K562 (cell line): ENCODE measurements around the gene KNDC1. TPM values are rescaled to one million over a fixed set of nuclear protein-coding genes. Genes with fewer than 3 reads are reported as not detected.
A peak's percentile ranks its signal among the peaks of the same experiment; 100 is the strongest.

ENCODE experiments used
- ATAC-seq: fragments of 200-7000 bp; cut with Tn5 transposase; 3 replicates; pipeline ENCODE4 v1.9.1; 2020; ENCODE audit warnings: moderate library complexity
- BruUV-seq: library from RNA; stranded (reverse); fragments of 400-500 nt; replicated peaks from 2 replicates; lab custom pipeline; 2021; lab: Mats Ljungman, UMichigan
- CTCF ChIA-PET: fragments of 300-600 bp; formaldehyde crosslinking; extraction: SDS; loops from one replicate; lab custom pipeline; 2021; ENCODE audit warnings: low intra/inter-chr PET ratio; lab: Yijun Ruan, JAX
- POLR2A ChIA-PET: fragments of 300-600, 350-650 bp; sonication (Branson Sonifier 250); formaldehyde crosslinking; extraction: SDS; loops from one replicate; lab custom pipeline; 2021; ENCODE audit warnings: antibody characterized with exemption, inconsistent platforms; lab: Yijun Ruan, JAX
- DNase-seq, 4 experiments: peaks; one replicate each; pipeline versions ENCODE4 v3.0.0 to v3.0.0-alpha.2; 2011 to 2018; ENCODE audit warnings: low spot score in 3 of 4, mixed read lengths in 3 of 4; ENCODE audit errors: extremely low read depth in 1 of 4
- FAIRE-seq: peaks from 2 replicates; lab custom pipeline; 2011; peaks lifted over from hg19 to GRCh38; lab: Jason Lieb, UNC
- H2AFZ ChIP-seq: 2 replicates; pipeline ENCODE4 v1.6.0; 2011; ENCODE audit warnings: low read depth, low read length, control low read depth, inconsistent platforms
- H3K27ac ChIP-seq: fragments of 200-600 bp; 3 replicates; pipeline ENCODE4 v1.8.0; 2011; ENCODE audit warnings: low read depth, mild to moderate bottlenecking, control low read depth, inconsistent platforms, low read length, moderate library complexity, mixed read lengths; ENCODE audit errors: extremely low read depth
- H3K27me3 ChIP-seq, 2 experiments: fragments of 300-600 bp in 1 of 2; 2 replicates in 1 of 2; 3 replicates in 1 of 2; pipeline versions ENCODE4 v1.6.0 to v1.8.0; 2011; ENCODE audit warnings: inconsistent platforms in 2 of 2, low read length in 2 of 2, mild to moderate bottlenecking in 1 of 2, mixed read lengths in 1 of 2, moderate library complexity in 1 of 2; ENCODE audit not compliant: control insufficient read depth in 2 of 2, insufficient read depth in 2 of 2
- H3K36me3 ChIP-seq: fragments of 300-600 bp; 3 replicates; pipeline ENCODE4 v1.8.0; 2011; ENCODE audit warnings: mild to moderate bottlenecking, low read length, inconsistent platforms; ENCODE audit not compliant: control insufficient read depth, insufficient read depth
- H3K4me1 ChIP-seq, 2 experiments: fragments of 200-600 bp in 1 of 2; replicated peaks in 1 of 2; 2 replicates in 1 of 2; 3 replicates in 1 of 2; pipeline versions ENCODE4 v1.5.1 to v1.8.0; 2011; ENCODE audit warnings: inconsistent platforms in 2 of 2, low read length in 2 of 2, mild to moderate bottlenecking in 1 of 2, mixed read lengths in 1 of 2, moderate library complexity in 1 of 2; ENCODE audit not compliant: control insufficient read depth in 2 of 2, insufficient read depth in 2 of 2
- H3K4me2 ChIP-seq: 2 replicates; pipeline ENCODE4 v1.6.1; 2011; ENCODE audit warnings: low read length, control low read depth, inconsistent platforms, mixed read lengths; ENCODE audit not compliant: insufficient read depth
- H3K4me3 ChIP-seq: fragments of 200-600 bp; sonication (generic), shearing (Covaris generic); 2 replicates; pipeline ENCODE4 v1.5.1; 2016; ENCODE audit warnings: control low read depth, inconsistent platforms
- H3K79me2 ChIP-seq: fragments of 200-600 bp; 3 replicates; pipeline ENCODE4 v1.8.0; 2011; ENCODE audit warnings: low read length, inconsistent platforms; ENCODE audit not compliant: control insufficient read depth, insufficient read depth
- H3K9ac ChIP-seq, 2 experiments: 2 replicates each; pipeline versions ENCODE4 v1.6.0 to v1.6.1; 2011; ENCODE audit warnings: low read depth in 2 of 2, low read length in 2 of 2, control low read depth in 1 of 2, inconsistent platforms in 1 of 2, mild to moderate bottlenecking in 1 of 2, mixed read lengths in 1 of 2; ENCODE audit not compliant: insufficient read depth in 1 of 2
- H3K9me1 ChIP-seq: one replicate; pipeline ENCODE4 v1.6.0; 2011; ENCODE audit warnings: inconsistent platforms, mild to moderate bottlenecking, low read length, moderate library complexity; ENCODE audit not compliant: control insufficient read depth, insufficient read depth
- H3K9me3 ChIP-seq: replicated peaks from 2 replicates; pipeline ENCODE4 v1.5.1; 2011; ENCODE audit warnings: low read depth, low read length, inconsistent platforms; ENCODE audit not compliant: control insufficient read depth, insufficient read depth
- H4K20me1 ChIP-seq: replicated peaks from 2 replicates; pipeline ENCODE4 v1.6.1; 2011; ENCODE audit warnings: low read length, inconsistent platforms, mixed read lengths; ENCODE audit not compliant: control insufficient read depth, insufficient read depth
- BHLHE40 ChIP-seq: IDR thresholded peaks from 2 replicates; pipeline ENCODE4 v1.6.1; 2011; ENCODE audit warnings: low read length, improper control_type of control experiment
- CXXC5 ChIP-seq: fragments of 250-450 bp; sonication (Bioruptor Pico); IDR thresholded peaks from 2 replicates; pipeline ENCODE4 v1.8.0; 2022; ENCODE audit warnings: inconsistent platforms, mild to moderate bottlenecking, moderate library complexity
- KDM1A ChIP-seq, 2 experiments: fragments of 450-650 bp; IDR thresholded peaks; 2 replicates each; pipeline ENCODE4 v1.6.1; 2016; ENCODE audit warnings: mild to moderate bottlenecking in 2 of 2
- SMARCB1 ChIP-seq: IDR thresholded peaks from 2 replicates; pipeline ENCODE4 v1.6.1; 2011; ENCODE audit warnings: improper control_type of control experiment, low read depth; ENCODE audit not compliant: insufficient read length
- WGBS: fragments of 100-300 bp; shearing (Covaris generic); methylation state at CpG from one replicate; pipeline ENCODE4 v1.1.6; 2016; ENCODE audit warnings: low coverage, mixed read lengths; ENCODE audit not compliant: insufficient coverage; ENCODE audit errors: missing lambda C conversion rate; 5-methylcytosine and 5-hydroxymethylcytosine counted together
- in situ Hi-C: fragments of 300-500 bp; cut with MboI; formaldehyde crosslinking; loops from 4 replicates; pipeline ENCODE4 v1.15.0; 2018; ENCODE audit warnings: inconsistent platforms, mixed read lengths
- intact Hi-C: fragments of 100-400 bp; cut with micrococcal nuclease; formaldehyde crosslinking; loops from 2 replicates; pipeline ENCODE4 v1.14.2; 2022
- polyA plus RNA-seq, 8 experiments: library from polyadenylated mRNA; depleted of rRNA in 4 of 8; stranded (reverse) in 5 of 8; unstranded in 3 of 8; fragments of >200 nt; fragmentation: Nextera tagmentation in 2 of 8; fragmentation: Illumina TruSeq in 1 of 8; extraction: Ambion mirVana in 2 of 8; extraction: Trizol in 1 of 8; gene quantifications; 2 replicates each; pipeline versions ENCODE4 v1.2.1 to v1.2.3, GENCODE V29; 2011 to 2014; ENCODE audit warnings: inconsistent platforms in 1 of 8, missing spikeins in 1 of 8
- total RNA-seq, 7 experiments: library from RNA; depleted of rRNA in 6 of 7; stranded (reverse); fragments of >200 nt in 6 of 7; fragmentation: Illumina TruSeq in 2 of 7; extraction: Trizol in 2 of 7; gene quantifications; 2 replicates each; pipeline versions ENCODE4 v1.2.1 to v1.2.3, GENCODE V29; 2011 to 2021; ENCODE audit warnings: low replicate concordance in 1 of 7

Gene KNDC1
- total and polyA plus RNA-seq, 9 of the 15 experiments (the other 6 are each of a cell fraction or from before 2014, with no cell fraction given), result 0.07 to 0.26 (median 0.11) TPM; not detected in 6

DNA sequence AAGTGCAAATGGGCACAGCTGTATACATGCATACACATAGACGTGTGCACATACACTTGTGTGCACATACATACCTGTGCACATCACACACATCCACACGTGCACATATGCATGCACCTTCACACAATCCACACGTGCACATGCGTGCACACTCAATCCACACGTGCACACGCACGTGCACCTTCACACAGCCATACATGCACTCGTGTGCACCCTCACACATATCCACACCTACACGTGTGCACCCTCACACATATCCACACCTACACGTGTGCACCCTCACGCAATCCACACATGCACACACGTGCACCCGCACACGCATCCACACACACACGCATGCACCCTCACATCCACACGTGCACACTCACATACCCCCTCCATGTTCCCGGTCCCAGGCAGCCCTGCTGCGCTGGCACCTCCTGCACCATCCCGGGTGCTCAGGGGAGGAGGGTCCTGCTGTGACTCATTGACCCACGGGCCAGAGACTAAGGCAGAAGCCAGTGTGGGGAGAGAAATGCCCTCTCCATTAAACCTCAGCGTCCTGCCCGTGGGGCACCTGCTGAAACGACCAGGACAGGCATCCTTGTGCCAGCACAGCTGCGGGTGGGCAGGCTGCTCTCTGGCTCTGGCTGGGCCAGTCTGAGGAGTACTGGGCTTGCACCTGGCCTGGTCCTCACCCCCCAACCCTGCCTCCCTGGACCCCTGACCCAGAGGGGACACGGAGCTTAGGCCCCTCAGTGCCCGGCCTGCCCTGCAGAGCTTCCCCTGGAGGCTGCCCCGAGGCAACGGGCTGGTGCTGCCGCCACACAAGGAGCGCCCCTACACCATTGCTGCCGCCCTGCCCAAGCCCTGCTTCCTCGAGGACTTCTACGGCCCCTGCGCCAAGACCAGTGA is 52.2 kb downstream of the KNDC1 start:
- H4K20me1 ChIP-seq, result no peaks in the 10 kb centered on the region
- peaks cover 0 to 52% of the 10 kb centered on the region in 2 experiments; a peak in 1 of 5 replicates for H3K4me1 ChIP-seq
- DNase-seq, result no peak
- POLR2A ChIA-PET, result no interaction called here
- WGBS, result 6% methylated on average over 25 of the region's 34 CpGs
- no peak overlapping the region for H3K9ac ChIP-seq
- peaks cover 5 to 40% of the 10 kb centered on the region in 2 experiments; a peak in 4 of 5 replicates for H3K27me3 ChIP-seq
- H3K9me3 ChIP-seq, result no peaks in the 10 kb centered on the region; the same call in 1 of the 2 replicates
- BruUV-seq, result no TSS peak
- no peak for FAIRE-seq
- H3K4me3 ChIP-seq, result no peak overlapping the region
- H3K4me2 ChIP-seq, result no peak overlapping the region
- H3K36me3 ChIP-seq, result no peaks in the 10 kb centered on the region
- CTCF ChIA-PET, result no interaction called here
- TF ChIP-seq CXXC5 (CRISPR knock-in tag) (no peak), KDM1A (IDR thresholded peaks at IDR 0.05) (peak in 1 of 2 experiments; percentile 56; a peak in 1 of 4 replicates), SMARCB1 (no peak), BHLHE40 (peak; percentile 61)
- intact Hi-C loops (no loop called here), in situ Hi-C loops (no loop called here)
- no peaks in the 10 kb centered on the region for H3K9me1 ChIP-seq
- no peak overlapping the region for H2AFZ ChIP-seq
- ATAC-seq, result no peak
- no peak overlapping the region for H3K27ac ChIP-seq
- H3K79me2 ChIP-seq, result no peaks in the 10 kb centered on the region
